HG03520 (cell line): ENCODE data around the gene NKAP.
"Not testable (repeated sequence)": the region's sequence is repeated elsewhere in the genome, so short reads cannot be mapped to it uniquely, and the experiment has no call there.

Experiments used
- ATAC-seq: cut with Tn5 transposase; IDR thresholded peaks from one replicate; pipeline ENCODE4 v1.9.1; 2021; ENCODE audit warnings: mild to moderate bottlenecking, moderate library complexity; ENCODE audit not compliant: unreplicated experiment

NKAP gene

GRCh38 chrX:119942173-119942819 is 1.3 kb downstream of the NKAP start:
- ATAC-seq = no peak

GRCh38 chrX:119941336-119941735 is 2.2 kb downstream of the NKAP start:
- no peak for ATAC-seq

- no peak for ATAC-seq
Observed at GRCh38 chrX:119935215-119935874, 8.2 kb downstream of the NKAP start.

GRCh38 chrX:119922391-119922790 is 21.2 kb downstream of the NKAP start:
- not testable (repeated sequence) for ATAC-seq

- ATAC-seq = no peak
Observed at GRCh38 chrX:119919835-119920585, 23.5 kb downstream of the NKAP start.

GRCh38 chrX:119917877-119918276 is 25.7 kb downstream of the NKAP start:
- no peak for ATAC-seq

- ATAC-seq = no peak
Observed at GRCh38 chrX:119916310-119916709, 27.2 kb downstream of the NKAP start.

GRCh38 chrX:119900976-119901375 is 42.6 kb downstream of the NKAP start:
- no peak for ATAC-seq

- no peak for ATAC-seq
Observed at GRCh38 chrX:119899125-119899524, 44.4 kb downstream of the NKAP start.

GRCh38 chrX:119895843-119896326 is 47.7 kb downstream of the NKAP start, which contains the start of gene AKAP14:
TSS of gene AKAP14 (plus strand) at chrX:119895893. CDS start at chrX:119903224, 7,331 bp downstream.
- ATAC-seq = no peak

- ATAC-seq = not testable (repeated sequence)
Observed at GRCh38 chrX:119891961-119892692, 51.4 kb downstream of the NKAP start.

GRCh38 chrX:119890626-119891025 is 52.9 kb downstream of the NKAP start:
- not testable (repeated sequence) for ATAC-seq

GRCh38 chrX:119887721-119888425 is 55.7 kb downstream of the NKAP start:
- ATAC-seq = no peak

- ATAC-seq = no peak
Observed at GRCh38 chrX:119885554-119886428, 57.8 kb downstream of the NKAP start.

GRCh38 chrX:119880552-119881437 is 62.8 kb downstream of the NKAP start:
- peak; percentile 91 for ATAC-seq

- no peak for ATAC-seq
Observed at GRCh38 chrX:119880076-119880475, 63.5 kb downstream of the NKAP start.

- ATAC-seq = no peak
Observed at GRCh38 chrX:119878740-119879139, 64.8 kb downstream of the NKAP start.
